ENCODE measurements around the gene COX5A. TPM values are rescaled to one million over a fixed set of nuclear protein-coding genes. Genes with fewer than 3 reads are reported as not detected.
A peak's percentile ranks its signal among the peaks of the same experiment; 100 is the strongest.

The COX5A gene
- total and polyA plus RNA-seq, 2 of the 13 experiments (the other 11 are each of a cell fraction or from before 2014, with no cell fraction given): 158 to 218 TPM

- TF ChIP-seq, protein P1, sequence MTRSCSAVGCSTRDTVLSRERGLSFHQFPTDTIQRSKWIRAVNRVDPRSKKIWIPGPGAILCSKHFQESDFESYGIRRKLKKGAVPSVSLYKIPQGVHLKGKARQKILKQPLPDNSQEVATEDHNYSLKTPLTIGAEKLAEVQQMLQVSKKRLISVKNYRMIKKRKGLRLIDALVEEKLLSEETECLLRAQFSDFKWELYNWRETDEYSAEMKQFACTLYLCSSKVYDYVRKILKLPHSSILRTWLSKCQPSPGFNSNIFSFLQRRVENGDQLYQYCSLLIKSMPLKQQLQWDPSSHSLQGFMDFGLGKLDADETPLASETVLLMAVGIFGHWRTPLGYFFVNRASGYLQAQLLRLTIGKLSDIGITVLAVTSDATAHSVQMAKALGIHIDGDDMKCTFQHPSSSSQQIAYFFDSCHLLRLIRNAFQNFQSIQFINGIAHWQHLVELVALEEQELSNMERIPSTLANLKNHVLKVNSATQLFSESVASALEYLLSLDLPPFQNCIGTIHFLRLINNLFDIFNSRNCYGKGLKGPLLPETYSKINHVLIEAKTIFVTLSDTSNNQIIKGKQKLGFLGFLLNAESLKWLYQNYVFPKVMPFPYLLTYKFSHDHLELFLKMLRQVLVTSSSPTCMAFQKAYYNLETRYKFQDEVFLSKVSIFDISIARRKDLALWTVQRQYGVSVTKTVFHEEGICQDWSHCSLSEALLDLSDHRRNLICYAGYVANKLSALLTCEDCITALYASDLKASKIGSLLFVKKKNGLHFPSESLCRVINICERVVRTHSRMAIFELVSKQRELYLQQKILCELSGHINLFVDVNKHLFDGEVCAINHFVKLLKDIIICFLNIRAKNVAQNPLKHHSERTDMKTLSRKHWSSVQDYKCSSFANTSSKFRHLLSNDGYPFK (CRISPR knock-in tag; IDR thresholded peaks at IDR 0.05; ENCODE audit: borderline replicate concordance): no peak
- TF ChIP-seq, protein P2, sequence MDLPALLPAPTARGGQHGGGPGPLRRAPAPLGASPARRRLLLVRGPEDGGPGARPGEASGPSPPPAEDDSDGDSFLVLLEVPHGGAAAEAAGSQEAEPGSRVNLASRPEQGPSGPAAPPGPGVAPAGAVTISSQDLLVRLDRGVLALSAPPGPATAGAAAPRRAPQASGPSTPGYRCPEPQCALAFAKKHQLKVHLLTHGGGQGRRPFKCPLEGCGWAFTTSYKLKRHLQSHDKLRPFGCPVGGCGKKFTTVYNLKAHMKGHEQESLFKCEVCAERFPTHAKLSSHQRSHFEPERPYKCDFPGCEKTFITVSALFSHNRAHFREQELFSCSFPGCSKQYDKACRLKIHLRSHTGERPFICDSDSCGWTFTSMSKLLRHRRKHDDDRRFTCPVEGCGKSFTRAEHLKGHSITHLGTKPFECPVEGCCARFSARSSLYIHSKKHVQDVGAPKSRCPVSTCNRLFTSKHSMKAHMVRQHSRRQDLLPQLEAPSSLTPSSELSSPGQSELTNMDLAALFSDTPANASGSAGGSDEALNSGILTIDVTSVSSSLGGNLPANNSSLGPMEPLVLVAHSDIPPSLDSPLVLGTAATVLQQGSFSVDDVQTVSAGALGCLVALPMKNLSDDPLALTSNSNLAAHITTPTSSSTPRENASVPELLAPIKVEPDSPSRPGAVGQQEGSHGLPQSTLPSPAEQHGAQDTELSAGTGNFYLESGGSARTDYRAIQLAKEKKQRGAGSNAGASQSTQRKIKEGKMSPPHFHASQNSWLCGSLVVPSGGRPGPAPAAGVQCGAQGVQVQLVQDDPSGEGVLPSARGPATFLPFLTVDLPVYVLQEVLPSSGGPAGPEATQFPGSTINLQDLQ (CRISPR knock-in tag; IDR thresholded peaks at IDR 0.05): 0 out of 2 replicates have a peak, but pooled peaks have one; percentile 33
- 0 out of 2 replicates have a peak, but pooled peaks have one; percentile 58 for TF ChIP-seq ZNF619 (CRISPR knock-in tag; IDR thresholded peaks at IDR 0.05)
- no peak for TF ChIP-seq PCBP1 (IDR thresholded peaks at IDR 0.05; ENCODE audit: borderline replicate concordance, low read depth, low read length)
- TF ChIP-seq ATRX (CRISPR knock-in tag; IDR thresholded peaks at IDR 0.05; ENCODE audit: borderline replicate concordance): no peak
- peak; percentile 81; the same call in 1 of the 2 replicates for TF ChIP-seq SALL1 (CRISPR knock-in tag; IDR thresholded peaks at IDR 0.05)
- no peak; the same call in 1 of the 2 replicates for TF ChIP-seq LBX2 (CRISPR knock-in tag; IDR thresholded peaks at IDR 0.05; ENCODE audit: borderline replicate concordance)
- TF ChIP-seq ZNF672 (CRISPR knock-in tag; IDR thresholded peaks at IDR 0.05): 0 out of 2 replicates have a peak, but pooled peaks have one; percentile 56
- no peak; the same call in 1 of the 2 replicates for TF ChIP-seq CAMTA2 (CRISPR knock-in tag; IDR thresholded peaks at IDR 0.05; ENCODE audit: borderline replicate concordance)
- peak; percentile 87; the same call in 1 of the 2 replicates for TF ChIP-seq ZNF567 (CRISPR knock-in tag; IDR thresholded peaks at IDR 0.05; ENCODE audit: borderline replicate concordance)
- 0 out of 2 replicates have a peak, but pooled peaks have one; percentile 22 for TF ChIP-seq PPARG (CRISPR knock-in tag; conservative IDR thresholded peaks at IDR 0.05)
- TF ChIP-seq ZNF713 (CRISPR knock-in tag; IDR thresholded peaks at IDR 0.05): no peak
- TF ChIP-seq RARG (CRISPR knock-in tag; IDR thresholded peaks at IDR 0.05; ENCODE audit: low read depth): 0 out of 2 replicates have a peak, but pooled peaks have one; percentile 45
- peak; percentile 63; the same call in 1 of the 2 replicates for TF ChIP-seq KDM2A (CRISPR knock-in tag; IDR thresholded peaks at IDR 0.05; ENCODE audit: borderline replicate concordance, low read depth)
- TF ChIP-seq TSC22D2 (CRISPR knock-in tag; IDR thresholded peaks at IDR 0.05; ENCODE audit: borderline replicate concordance): peak; percentile 61; the same call in 1 of the 2 replicates
- no peak; the same call in 1 of the 2 replicates for TF ChIP-seq ZNF564 (CRISPR knock-in tag; IDR thresholded peaks at IDR 0.05)
- TF ChIP-seq CSRNP2 (CRISPR knock-in tag; conservative IDR thresholded peaks at IDR 0.05; ENCODE audit: low read depth): no peak
- TF ChIP-seq HMG20B (CRISPR knock-in tag; conservative IDR thresholded peaks at IDR 0.05): no peak
These were observed at the start of gene COX5A (continued) for GRCh38 chr15:74937590-74938371.

Data from HepG2 (cell line).